Type B pancreatic cell (in vitro differentiated cells): Measurements from ENCODE around the gene SLC34A1. TPM values are rescaled to one million over a fixed set of nuclear protein-coding genes. Genes with fewer than 3 reads are reported as not detected.

Experiments
- DNase-seq: peaks from one replicate; pipeline ENCODE4 v3.0.0; 2021; ENCODE audit warnings: mixed read lengths; ENCODE audit not compliant: unreplicated experiment; ENCODE audit errors: extremely low spot score
- H3K27ac Mint-ChIP-seq: 2 replicates; pipeline ENCODE4 v1.8.0; 2021; ENCODE audit warnings: mild to moderate bottlenecking, mixed read lengths
- H3K27me3 Mint-ChIP-seq: 2 replicates; pipeline ENCODE4 v1.8.0; 2021; ENCODE audit warnings: mixed read lengths
- H3K36me3 Mint-ChIP-seq: 2 replicates; pipeline ENCODE4 v1.8.0; 2021; ENCODE audit warnings: mixed read lengths
- H3K4me1 Mint-ChIP-seq: one replicate; pipeline ENCODE4 v1.8.0; 2021; ENCODE audit warnings: mixed read lengths; ENCODE audit not compliant: unreplicated experiment
- H3K4me3 Mint-ChIP-seq: 2 replicates; pipeline ENCODE4 v1.8.0; 2021; ENCODE audit warnings: mild to moderate bottlenecking, mixed read lengths
- H3K9me3 Mint-ChIP-seq: 2 replicates; pipeline ENCODE4 v1.8.0; 2021; ENCODE audit warnings: mixed read lengths
- total RNA-seq: library from RNA; stranded (reverse); gene quantifications from 2 replicates; pipeline ENCODE4 v1.2.1, GENCODE V29; 2021; ENCODE audit warnings: low replicate concordance
- TF ChIP-seq, protein P1 (sequence below): fragments of 200-600 bp; sonication (generic); conservative IDR thresholded peaks from 2 replicates; pipeline ENCODE4 v1.5.0; 2021; ENCODE audit warnings: antibody characterized with exemption, mild to moderate bottlenecking

SLC34A1 gene
- total RNA-seq, 1 donor from 2014 or later: 0.22 TPM

DNA sequence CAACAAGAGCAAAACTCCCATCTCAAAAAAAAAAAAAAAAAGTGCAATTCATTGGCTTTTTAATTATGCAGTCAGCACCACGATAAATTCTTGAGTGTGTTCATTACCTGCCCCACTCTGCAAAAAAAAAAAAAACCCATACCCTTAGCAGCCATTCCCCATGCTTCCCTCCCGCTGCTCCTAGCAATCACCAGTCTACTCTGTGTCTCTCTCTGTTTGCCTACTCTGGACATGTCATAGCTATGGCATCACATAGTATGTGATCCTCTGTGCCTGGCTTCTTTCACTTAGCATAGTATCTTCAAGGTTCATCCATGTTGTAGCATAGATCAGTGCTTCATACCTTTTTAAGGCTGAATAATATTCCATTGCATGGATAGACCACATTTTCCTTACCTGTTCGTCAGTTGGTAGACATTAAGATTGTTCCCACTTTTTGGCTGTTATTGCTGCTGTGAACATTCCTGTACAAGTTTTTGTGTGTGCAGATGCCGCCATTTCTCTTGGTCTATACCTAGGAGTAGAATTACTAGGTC, 55.4 kb downstream of the SLC34A1 start:
- Mint-ChIP-seq H3K36me3 (peaks cover 16% of the 10 kb centered on the region), H3K9me3 (no peaks in the 10 kb centered on the region), H3K4me3 (no peak overlapping the region), H3K27me3 (peaks cover 2% of the 10 kb centered on the region), H3K27ac (no peak overlapping the region), H3K4me1 (peaks cover 2% of the 10 kb centered on the region)
- no peak for DNase-seq
- TF ChIP-seq, protein P1, sequence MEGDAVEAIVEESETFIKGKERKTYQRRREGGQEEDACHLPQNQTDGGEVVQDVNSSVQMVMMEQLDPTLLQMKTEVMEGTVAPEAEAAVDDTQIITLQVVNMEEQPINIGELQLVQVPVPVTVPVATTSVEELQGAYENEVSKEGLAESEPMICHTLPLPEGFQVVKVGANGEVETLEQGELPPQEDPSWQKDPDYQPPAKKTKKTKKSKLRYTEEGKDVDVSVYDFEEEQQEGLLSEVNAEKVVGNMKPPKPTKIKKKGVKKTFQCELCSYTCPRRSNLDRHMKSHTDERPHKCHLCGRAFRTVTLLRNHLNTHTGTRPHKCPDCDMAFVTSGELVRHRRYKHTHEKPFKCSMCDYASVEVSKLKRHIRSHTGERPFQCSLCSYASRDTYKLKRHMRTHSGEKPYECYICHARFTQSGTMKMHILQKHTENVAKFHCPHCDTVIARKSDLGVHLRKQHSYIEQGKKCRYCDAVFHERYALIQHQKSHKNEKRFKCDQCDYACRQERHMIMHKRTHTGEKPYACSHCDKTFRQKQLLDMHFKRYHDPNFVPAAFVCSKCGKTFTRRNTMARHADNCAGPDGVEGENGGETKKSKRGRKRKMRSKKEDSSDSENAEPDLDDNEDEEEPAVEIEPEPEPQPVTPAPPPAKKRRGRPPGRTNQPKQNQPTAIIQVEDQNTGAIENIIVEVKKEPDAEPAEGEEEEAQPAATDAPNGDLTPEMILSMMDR: no peak

DNA sequence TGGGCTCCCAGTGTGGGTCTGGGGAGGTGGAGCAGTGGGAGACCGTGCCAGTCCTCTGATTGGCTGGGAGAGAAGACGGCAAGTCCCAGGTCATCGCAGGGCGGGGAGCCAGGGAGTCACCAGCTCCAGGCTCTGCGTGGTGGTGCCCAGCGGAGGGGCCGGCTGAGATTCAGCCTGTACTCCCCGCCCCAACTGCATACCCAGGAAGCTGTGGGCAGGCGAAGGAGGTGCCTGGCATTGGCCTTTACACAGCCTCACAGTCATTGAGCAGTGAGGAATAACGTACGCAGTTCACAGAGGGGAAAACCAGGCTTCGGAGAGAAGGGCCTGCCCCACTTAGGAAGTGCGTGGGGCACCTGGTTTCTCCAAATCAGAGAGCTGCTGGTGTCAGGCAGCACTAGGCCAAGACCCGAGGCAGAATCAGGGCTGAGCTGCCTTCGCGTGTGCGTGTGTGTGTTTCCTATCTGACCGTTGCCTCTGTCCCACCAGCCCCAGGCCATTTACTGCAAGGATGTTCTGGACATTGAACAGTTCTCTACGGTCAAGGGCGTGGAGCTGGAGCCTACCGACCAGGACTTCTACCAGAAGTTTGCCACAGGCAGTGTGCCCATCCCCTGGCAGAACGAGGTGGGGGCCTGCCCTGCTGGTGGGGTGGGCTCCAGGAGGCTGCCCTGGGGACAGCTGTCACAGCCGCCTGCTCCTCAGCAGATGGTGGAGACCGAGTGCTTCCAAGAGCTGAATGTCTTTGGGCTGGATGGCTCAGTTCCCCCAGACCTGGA, 56.2 kb downstream of the SLC34A1 start:
- Mint-ChIP-seq H3K9me3 (no peaks in the 10 kb centered on the region), H3K27ac (no peak overlapping the region), H3K4me3 (no peak overlapping the region)

DNA sequence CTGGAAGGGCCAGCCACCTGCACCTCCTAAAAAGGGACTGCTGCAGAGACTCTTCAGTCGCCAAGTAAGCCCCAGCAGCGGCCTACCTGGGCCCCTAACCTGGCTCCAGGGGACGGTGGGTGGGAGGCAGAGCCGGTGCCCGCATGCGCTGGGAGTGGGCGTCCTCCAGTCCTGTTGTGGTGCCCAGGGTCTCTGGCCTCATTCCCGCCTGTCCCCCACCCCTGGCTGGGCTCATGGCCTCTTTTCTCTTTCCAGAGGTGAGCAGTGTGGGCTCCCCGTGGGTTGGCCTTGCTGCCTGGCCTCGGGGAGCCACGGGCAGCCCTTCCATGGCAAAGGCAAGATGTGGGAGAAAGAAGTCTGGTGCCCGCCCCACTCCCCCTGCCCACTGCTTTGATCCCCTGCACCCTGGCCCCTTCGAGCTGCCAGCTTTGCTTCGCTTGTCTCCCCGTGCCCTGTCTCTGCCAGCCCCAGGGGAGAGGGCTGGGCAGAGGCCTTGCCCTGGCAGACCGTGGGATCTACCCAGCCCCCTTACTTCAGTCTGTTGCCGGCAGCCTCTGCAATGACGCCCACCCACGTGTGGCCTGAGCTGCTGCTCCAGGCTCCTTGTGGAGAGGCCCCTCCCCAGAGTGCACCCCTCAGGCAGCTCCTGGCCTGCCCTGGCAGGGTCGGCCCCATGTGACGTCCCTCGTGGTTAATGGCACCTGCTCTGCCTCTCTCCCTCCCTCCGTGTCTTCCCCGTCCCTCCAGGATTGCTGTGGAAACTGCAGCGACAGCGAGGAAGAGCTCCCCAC, 57.0 kb downstream of the SLC34A1 start:
- Mint-ChIP-seq H3K27me3 (peaks cover 15% of the 10 kb centered on the region), H3K9me3 (no peaks in the 10 kb centered on the region), H3K4me1 (peaks cover 14% of the 10 kb centered on the region), H3K36me3 (peaks cover 16% of the 10 kb centered on the region), H3K4me3 (no peak overlapping the region), H3K27ac (no peak overlapping the region)
- TF ChIP-seq, protein P1: no peak
- DNase-seq: no peak

More for the DNA sequence above, 56.2 kb downstream of the SLC34A1 start:
- Mint-ChIP-seq H3K4me1 (peaks cover 7% of the 10 kb centered on the region), H3K36me3 (peaks cover 16% of the 10 kb centered on the region), H3K27me3 (peaks cover 9% of the 10 kb centered on the region)
- DNase-seq: no peak
- TF ChIP-seq, protein P1: no peak

DNA sequence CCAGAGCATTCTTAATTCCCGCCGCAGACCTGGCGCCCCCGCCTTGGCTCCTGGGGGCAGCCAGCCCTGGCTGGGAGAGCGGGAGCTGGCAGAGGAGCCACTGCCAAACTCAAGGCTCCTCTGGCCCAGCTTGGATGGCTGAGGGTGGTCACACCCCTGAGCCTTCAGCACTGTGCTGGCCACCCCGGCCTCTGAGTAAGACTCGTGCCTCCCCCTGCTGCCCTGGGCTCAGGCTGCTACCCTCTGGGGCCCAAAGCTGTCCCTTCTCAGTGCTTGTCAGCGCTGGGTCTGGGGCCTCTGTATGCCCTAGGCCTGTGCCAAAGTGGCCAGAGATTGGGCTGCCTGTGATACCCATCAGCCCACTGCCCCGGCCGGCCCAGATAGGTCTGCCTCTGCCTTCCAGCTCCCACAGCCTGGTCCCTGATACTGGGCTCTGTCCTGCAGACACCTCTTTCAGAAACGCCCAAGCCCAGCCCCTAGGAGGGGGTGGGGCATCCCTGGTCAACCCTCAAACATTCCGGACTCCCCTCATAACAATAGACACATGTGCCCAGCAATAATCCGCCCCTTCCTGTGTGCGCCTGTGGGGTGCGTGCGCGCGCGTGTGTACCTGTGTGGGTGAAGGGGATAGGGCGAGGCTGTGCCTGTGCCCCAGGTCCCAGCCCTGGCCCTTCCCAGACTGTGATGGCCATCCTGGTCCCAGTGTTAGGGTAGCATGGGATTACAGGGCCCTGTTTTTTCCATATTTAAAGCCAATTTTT, 58.0 kb downstream of the SLC34A1 start:
- Mint-ChIP-seq H3K4me3 (no peak overlapping the region), H3K4me1 (peaks cover 14% of the 10 kb centered on the region), H3K27me3 (peaks cover 15% of the 10 kb centered on the region), H3K27ac (no peak overlapping the region), H3K36me3 (peaks cover 16% of the 10 kb centered on the region), H3K9me3 (no peaks in the 10 kb centered on the region)
- no peak for DNase-seq
- TF ChIP-seq, protein P1: no peak
